Ovary (tissue), 3 donors: Measurements from ENCODE around the gene HSFX4.

Experiments
- CTCF ChIP-seq, 3 donors: fragments of 450-650 bp in 2 of 3; fragments of 200-600 bp in 1 of 3; IDR thresholded peaks; one replicate each; pipeline versions ENCODE4 v1.5.1 to v1.8.0; 2016 to 2022; ENCODE audit warnings: antibody characterized with exemption in 3 of 3, mild to moderate bottlenecking in 1 of 3
- EP300 ChIP-seq: sonication (generic); formaldehyde crosslinking; IDR thresholded peaks from one replicate; pipeline ENCODE4 v1.6.1; 2017; ENCODE audit warnings: antibody characterized with exemption
- POLR2A ChIP-seq: fragments of 450-650 bp; IDR thresholded peaks from one replicate; pipeline ENCODE4 v1.6.1; 2017; ENCODE audit warnings: antibody characterized with exemption, mild to moderate bottlenecking, moderate library complexity
- donor health status: DM: no; HTN: no; CAD: no.

GRCh38 chrX:149903889-149904748, 25.3 kb upstream of the HSFX4 start:
- TF ChIP-seq CTCF (IDR thresholded peaks at IDR 0.05) (no peak), EP300 (no peak), POLR2A (no peak)
